Epithelial cell of prostate (primary cell): ENCODE data around the gene DPP10.
"Not testable (repeated sequence)": the region's sequence is repeated elsewhere in the genome, so short reads cannot be mapped to it uniquely, and the experiment has no call there.

ENCODE experiments used
- DNase-seq: peaks from one replicate; pipeline ENCODE4 v3.0.0-alpha.2; 2011; ENCODE audit warnings: low read depth, low spot score
- H3K27ac ChIP-seq: fragments of 450-650 bp; 2 replicates; pipeline ENCODE4 v1.5.1; 2017; ENCODE audit warnings: mild to moderate bottlenecking

DPP10 gene

GRCh38 chr2:114929225-114929624, 486.8 kb downstream of the DPP10 start:
- DNase-seq = no peak
- no peak overlapping the region for H3K27ac ChIP-seq

GRCh38 chr2:114933671-114934241, 491.3 kb downstream of the DPP10 start:
- H3K27ac ChIP-seq = no peak overlapping the region
- DNase-seq = no peak

DNA sequence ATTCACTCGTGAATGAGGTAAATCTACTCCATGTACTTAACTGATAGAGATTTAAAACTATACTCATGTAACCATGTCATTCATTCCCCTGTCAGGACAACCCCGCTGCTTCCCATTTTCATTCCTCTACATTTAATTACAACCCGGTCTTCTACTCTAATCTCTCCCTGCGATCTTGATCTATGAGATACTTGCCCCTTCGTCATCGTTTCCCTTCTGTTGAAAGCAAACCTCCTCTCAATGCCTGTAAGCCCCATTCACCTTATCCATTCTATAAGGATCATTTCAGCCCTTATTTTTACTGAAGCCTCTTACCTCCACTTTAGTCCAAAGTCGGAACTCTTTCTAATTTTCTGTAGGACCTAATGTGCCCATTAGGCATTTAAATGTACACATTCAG, 492.6 kb downstream of the DPP10 start:
- DNase-seq = no peak
- H3K27ac ChIP-seq = no peak overlapping the region

DNA sequence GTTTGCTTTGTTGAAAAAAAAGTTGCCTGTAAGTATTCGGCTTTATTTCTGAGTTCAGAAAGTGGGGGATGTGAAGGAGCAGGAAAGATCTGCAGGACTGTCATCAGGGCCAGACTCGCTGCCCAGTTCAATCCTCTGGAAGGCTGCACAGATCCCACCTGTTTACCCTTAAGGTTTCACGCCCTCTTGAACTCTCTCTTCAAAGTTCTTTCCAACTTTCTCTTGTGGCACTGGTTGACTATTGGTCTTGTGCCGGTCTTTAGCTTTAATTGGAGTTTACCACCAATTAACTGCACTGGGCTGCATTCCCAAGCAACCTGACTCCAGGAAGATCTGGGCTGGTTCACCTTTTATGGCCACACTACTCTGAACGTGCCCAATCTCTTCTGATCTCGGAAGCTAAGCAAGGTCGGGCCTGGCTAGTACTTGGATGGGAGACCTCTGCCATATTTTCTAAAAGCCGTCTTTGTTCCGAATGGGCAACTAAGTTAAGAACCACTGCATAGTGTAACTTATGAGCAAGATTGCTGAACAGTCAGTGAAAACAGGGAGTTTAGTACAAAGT, 495.0 kb downstream of the DPP10 start:
- no peak overlapping the region for H3K27ac ChIP-seq
- DNase-seq = no peak

DNA sequence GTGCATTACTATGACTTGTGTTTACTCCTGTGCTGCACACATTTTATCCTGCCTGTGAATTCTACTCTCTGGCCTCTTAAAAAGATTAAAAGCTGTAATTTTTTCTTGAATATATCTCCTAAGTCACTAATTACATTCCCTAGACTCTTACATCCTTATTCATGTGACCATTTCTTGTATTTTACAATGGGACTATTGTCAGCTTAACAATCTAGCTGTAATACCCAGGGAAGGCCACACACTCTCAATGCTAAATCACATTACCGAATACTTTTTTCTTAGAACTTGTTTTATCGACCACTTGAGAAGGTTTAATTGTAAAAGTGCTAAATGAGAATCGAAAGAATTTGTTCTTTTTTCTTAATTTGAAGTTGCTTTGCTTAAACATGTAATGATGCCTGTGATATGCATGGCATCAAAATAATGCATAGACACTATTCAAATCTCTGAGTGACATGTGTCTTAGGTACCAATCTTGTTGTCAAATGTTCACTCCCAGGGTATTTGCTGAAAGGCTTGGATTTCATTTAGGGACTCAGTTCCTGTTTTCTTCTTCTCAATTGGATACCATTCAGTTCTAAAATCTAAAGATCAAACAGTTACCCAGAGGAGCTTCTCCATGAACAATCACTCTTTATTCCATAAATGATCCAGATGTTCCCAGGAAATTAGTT, 498.5 kb downstream of the DPP10 start:
- no peak for DNase-seq
- no peak overlapping the region for H3K27ac ChIP-seq

DNA sequence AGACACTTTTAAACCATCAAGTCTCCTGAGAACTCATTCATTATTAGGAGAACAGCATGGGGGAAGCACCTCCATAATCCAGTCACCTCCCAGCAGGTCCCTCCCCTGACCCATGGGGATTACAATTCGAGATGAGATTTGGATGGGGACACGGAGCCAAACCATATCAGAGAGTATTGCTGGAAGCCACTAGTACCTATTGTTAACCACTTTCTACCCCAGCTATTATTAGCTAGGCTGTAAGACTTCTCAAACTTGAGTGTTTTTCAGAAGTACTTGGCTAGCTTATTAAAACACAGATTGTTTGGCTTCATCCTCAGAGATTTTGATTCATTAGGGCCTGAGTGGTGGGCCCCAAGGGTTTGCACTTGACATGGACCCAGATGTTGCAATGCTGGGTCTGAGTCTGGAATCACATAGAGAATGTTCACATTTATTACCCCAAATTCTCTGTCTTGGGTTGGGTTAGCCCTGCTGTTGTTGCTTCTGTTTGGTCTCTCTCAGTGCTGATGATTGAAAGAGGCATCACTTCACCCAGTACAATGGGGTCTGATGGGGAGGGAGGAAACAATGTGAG, 506.9 kb downstream of the DPP10 start:
- no peak for DNase-seq
- no peak overlapping the region for H3K27ac ChIP-seq

DNA sequence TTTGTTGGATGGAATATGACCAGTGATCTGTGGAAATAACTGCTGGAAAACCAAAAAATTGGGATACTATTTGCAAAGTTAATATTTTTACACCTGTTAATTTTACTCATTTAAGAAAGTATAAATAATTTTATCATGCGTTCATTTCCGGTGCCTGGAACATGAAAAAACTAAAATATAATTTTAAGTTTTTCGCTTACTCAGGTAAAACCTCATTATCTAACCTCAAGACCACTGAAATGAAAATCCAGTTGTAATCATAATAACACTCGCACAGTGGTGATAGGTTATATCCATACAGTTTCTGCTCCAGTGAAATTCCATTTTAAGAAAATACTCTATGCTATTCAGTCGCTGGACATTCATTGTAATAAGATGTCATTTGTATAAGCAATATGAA, 517.9 kb downstream of the DPP10 start:
- DNase-seq = no peak
- no peak overlapping the region for H3K27ac ChIP-seq

DNA sequence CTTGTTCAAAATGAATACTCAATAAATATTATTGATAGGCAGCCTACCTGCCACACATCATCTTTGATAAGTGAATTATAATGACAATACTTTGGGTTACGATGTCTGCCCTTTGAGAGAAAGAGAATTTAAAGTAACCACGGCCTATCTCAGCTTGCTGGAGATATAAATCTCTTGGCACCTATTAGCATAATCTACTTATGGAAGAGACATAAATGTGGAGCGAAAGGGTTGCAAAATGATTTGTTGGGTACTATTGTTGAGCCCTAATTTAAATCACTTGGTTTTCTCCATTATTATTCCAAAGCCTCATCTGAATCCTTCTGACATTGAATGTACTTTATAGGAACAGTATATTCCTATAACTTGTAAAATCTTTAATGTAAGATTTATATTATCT, 520.1 kb downstream of the DPP10 start:
- no peak overlapping the region for H3K27ac ChIP-seq
- no peak for DNase-seq

DNA sequence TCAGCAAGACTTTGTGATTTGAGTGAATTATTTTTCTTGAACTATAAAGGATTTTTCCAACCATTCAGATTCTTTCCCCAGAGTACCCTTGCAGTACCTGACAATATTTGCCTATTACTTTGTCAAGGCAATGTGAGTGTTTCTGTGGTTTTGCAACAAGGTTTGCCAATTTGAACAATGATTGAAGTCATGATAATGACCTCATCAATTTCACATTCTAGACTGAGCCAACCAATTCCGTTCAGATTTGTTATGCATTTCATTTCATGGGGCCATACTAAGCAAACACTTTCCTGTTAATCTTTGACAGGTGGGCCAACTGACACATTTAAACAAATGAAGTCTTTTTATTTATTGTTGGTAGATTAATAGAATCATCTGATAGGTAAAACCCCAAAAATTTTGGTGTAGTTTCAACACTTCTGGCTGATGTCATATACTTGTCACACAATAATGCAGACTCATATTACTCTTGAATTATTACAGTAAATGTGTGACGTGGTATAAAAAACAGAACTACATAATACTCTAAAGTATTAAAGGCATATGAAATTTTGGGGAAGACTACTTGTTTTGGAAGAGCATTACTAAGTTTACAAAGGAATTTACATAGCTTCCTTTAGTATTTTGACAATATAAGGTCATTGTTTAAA, 526.4 kb downstream of the DPP10 start:
- no peak for DNase-seq
- no peak overlapping the region for H3K27ac ChIP-seq

GRCh38 chr2:115004321-115004720, 561.9 kb downstream of the DPP10 start:
- DNase-seq, H3K27ac ChIP-seq: not testable (repeated sequence)

DNA sequence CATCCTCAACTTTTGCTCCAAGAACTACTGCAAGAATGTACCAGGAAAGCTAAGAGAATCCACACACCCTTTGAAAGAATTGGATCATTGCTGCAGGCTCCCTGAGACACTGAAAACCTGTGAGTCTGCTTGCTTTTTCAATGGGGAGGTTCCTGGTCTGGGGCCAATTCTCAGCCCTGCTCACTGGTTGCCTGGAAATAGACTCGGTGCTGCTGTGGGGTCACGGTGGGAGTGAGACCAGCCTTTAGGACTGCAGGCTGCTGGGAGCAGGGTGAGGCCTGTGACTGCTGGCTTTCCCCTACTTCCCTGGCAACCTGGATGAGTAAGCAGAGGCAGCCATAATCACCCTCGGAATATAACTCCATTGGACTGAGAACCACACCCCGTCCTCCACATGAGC, 569.3 kb downstream of the DPP10 start:
- H3K27ac ChIP-seq = no peak overlapping the region
- DNase-seq = no peak

GRCh38 chr2:115022013-115022412, 579.6 kb downstream of the DPP10 start:
- not testable (repeated sequence) for H3K27ac ChIP-seq, DNase-seq

GRCh38 chr2:115034801-115035200, 592.4 kb downstream of the DPP10 start:
- no peak overlapping the region for H3K27ac ChIP-seq
- DNase-seq = no peak

GRCh38 chr2:115036818-115037217, 594.4 kb downstream of the DPP10 start:
- H3K27ac ChIP-seq = no peak overlapping the region
- DNase-seq = no peak

DNA sequence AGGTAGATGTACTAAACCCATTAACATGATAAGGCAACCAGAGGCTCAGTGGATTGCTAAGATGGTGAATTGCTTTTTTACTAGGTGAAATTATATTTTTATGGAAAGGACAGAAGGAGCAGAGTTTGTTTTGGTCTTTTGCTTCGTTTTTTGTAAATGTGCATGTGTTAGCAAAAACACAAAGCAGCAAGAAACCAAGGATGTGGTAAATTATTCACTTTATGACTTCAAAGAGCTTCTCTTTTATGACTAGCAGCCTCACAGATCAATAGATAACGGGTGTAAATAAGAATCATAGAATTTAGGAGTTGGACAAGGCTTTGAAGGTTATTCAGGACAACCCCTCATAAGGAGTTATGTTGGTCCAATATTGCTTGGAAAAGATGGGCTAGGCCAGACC, 615.0 kb downstream of the DPP10 start:
- no peak overlapping the region for H3K27ac ChIP-seq
- DNase-seq = no peak

DNA sequence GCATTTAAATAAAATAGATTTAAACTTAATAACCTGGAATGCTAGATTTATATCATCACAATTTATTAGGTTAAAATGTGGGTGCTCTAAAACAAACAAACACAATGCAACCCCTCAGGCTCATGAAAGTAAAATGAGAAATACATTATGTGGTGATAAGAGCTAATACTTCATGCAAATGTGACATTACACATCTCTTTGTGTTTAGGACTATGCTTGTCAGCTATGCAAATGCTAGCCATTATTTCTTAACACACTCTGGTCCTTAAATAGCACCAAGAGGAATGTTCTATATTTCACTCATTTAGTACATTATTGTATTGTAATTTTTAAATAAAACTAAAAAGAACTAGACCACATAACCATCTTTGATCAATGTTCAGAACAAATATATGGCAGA, 627.6 kb downstream of the DPP10 start:
- no peak overlapping the region for H3K27ac ChIP-seq
- no peak for DNase-seq

DNA sequence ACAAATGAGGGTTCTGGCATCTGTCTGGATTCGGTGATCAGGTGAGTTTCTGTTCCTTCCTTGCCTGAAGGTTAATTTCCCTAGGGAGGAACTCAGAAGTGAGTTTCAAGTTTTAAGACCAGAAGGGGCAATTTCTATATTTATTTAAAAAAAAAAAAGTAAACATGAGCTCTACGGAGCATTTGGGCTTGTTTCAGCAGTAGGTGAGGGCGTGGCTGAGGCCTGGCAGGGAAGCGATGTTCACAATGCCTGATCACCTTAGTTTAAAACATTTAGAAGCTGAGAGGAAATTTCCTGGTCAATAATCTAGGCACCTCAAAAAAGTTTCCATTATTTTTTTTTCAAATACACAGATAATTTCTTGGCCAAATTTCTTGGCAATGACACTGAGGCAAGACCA, 629.1 kb downstream of the DPP10 start:
- H3K27ac ChIP-seq = no peak overlapping the region
- no peak for DNase-seq

- no peak overlapping the region for H3K27ac ChIP-seq
- DNase-seq = no peak
Measured at GRCh38 chr2:115075800-115076199, 633.4 kb downstream of the DPP10 start.

DNA sequence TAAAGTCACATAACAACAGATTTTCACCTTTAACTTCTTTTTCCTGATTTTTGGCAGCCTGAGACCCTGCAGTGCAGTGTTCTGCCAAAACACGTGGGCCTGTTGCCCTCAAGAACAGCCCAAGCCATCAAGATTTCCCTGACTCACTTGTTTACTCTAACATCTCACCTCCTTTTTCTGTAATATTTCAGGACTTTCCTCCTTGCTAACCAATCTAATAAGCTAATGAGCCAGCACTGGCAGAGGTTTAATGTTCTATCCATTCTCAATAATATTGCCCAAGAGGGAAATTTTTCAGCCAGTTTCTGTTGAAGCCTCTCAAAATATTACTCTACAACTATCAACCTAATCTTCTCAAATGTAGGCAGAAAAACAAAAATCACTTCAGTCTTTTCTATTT, 635.2 kb downstream of the DPP10 start:
- H3K27ac ChIP-seq = no peak overlapping the region

DNA sequence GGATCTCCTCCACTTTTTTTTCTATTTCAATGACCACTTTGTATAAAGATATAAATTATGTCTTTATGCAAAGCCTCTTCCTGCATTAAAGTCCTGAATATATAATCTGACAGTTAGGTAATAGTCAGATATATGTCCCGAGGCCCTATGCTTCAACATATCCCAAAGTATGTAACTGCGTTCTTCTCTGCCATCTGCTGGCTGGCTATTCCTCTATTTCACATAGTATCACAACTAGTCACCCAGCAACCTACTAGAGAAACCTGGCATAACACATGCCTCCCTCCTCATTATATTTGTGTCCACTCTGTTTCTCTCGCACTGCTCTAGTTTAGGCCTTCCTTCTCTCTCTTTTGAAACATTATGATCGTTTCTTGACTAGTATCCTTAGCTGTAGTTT, 640.8 kb downstream of the DPP10 start:
- H3K27ac ChIP-seq = no peak overlapping the region
- no peak for DNase-seq

More for the DNA sequence above, 635.2 kb downstream of the DPP10 start:
- DNase-seq = no peak

- no peak overlapping the region for H3K27ac ChIP-seq
- DNase-seq = no peak
Measured at GRCh38 chr2:115083711-115084110, 641.3 kb downstream of the DPP10 start.
